HG02798 (cell line): Measurements from ENCODE around the gene NEU3.
A peak's percentile ranks its signal among the peaks of the same experiment; 100 is the strongest.
"Not testable (repeated sequence)": the region's sequence is repeated elsewhere in the genome, so short reads cannot be mapped to it uniquely, and the experiment has no call there.

Source experiments
- ATAC-seq: cut with Tn5 transposase; IDR thresholded peaks from one replicate; pipeline ENCODE4 v1.9.1; 2021; ENCODE audit warnings: mild to moderate bottlenecking; ENCODE audit not compliant: unreplicated experiment, poor library complexity

Gene NEU3

GRCh38 chr11:74981888-74982287, 6.8 kb upstream of the NEU3 start:
- no peak for ATAC-seq

GRCh38 chr11:74984070-74984469, 4.7 kb upstream of the NEU3 start:
- no peak for ATAC-seq

GRCh38 chr11:74984730-74985129, 4.0 kb upstream of the NEU3 start:
- ATAC-seq, result no peak

DNA sequence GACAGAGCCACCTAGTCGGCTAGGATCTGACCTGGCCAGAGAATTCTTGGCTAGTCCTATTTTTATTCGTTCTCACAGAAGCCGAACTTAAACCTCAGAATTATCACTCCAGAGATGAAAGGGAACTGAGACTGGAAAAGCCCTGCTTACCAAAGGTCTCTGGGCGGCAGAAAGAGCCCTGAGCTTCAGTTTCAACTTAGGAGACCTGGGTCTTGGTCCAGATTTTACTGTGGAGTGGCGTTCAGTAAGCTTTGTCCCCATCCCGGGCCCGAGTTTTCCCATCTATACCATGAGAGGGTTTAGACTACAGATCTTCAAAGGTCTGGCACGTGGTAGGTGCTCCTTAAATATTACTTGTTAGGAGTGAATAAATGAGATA, 516 bp downstream of the NEU3 start:
- ATAC-seq, result no peak

GRCh38 chr11:74990150-74990549, 1.4 kb downstream of the NEU3 start:
- not testable (repeated sequence) for ATAC-seq

- no peak for ATAC-seq
Measured at GRCh38 chr11:74990941-74991340, 2.2 kb downstream of the NEU3 start.

DNA sequence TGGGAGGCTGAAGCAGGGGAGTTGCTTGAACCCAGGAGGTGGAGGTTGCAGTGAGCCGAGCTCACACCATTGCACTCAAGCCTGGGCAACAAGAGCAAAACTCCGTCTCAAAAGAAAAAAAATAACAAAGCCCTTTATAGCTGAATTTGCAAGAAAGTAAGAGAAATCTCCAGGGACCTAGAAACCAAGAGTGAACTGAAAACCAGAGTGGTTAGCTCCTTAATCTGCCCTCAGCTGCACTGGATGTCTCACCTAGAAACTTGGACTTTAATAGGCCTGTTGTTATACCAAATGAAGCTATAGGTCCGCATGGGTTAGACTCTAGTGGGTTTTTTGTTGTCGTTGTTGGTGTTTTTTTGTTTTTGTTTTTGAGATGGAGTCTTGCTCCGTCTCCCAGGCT, 4.1 kb downstream of the NEU3 start:
- peak; percentile 50 for ATAC-seq

GRCh38 chr11:75000975-75001354, 12.2 kb downstream of the NEU3 start:
- no peak for ATAC-seq

DNA sequence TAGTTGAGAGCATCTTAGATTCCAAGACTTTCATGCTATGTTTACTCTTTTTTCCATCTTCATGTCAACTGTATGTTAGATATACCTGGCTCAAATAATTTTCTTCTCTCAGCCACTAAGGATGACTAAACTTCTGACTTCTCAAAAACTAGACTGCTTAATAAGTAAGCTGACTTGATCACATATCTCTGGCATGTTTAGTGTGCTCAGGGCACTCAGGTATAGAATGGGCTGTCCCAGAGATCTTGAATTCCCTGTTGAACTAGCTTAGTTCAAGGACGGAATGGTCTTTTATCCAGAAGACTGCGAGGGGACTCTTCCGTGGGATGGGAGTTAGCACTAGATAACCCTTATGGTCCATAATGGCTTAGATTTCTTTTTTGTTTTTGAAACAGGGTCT, 13.0 kb downstream of the NEU3 start:
- no peak for ATAC-seq

DNA sequence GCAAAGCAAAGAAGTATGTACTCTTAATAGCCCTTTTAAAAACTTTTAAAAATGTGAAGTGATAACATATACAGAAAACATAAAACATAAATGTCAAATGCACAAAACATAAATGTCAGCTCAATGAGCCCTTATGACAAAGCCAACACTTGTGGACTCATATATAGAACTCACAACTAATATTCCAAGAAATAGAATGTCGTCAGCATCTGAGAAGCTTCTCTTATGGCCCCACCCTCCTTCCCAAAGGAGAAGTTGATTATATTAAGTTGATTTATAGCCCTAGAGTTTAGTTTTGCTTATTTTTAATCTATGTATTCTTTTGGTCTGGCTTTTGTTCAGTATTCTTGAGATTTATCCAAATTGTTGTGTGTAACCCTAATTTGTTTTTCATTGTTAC, 13.8 kb downstream of the NEU3 start:
- ATAC-seq, result no peak

DNA sequence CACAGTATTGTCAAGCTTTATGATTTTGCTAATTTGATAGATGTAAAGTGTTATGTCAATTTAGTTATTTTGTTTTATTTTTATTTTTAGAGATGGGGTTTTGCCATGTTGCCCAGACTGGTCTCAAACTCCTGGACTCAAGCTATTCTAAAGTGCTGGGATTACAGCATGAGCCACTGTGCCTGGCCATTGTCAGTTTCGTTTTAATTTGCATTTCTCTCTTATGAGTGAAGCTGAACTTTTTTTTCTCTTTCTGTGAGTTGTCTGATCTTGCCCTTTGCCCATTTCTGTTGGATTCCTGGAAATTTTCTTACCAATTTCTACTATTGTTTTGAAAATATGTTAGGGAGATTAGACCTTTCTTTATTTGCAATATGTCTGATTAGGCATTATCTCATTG, 15.5 kb downstream of the NEU3 start:
- ATAC-seq, result no peak

DNA sequence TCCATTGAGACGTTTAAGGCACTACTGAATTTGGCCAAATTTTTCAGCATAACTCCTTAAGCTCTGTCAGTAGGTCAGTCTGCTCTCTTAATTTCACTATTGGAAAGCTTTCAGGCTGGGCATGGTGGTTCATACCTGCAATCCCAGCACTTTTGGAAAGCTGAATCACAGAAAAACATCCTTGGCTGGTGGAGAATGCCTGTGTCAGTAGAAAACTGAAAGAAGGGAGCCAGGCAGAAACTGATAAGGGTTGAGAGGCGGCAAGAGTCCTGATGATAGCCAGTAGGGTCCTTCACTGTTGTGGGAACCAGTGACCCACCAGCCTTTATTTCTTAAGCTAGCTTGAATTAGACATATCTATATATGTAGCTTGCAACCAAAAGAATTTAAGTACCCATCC, 22.6 kb downstream of the NEU3 start:
- no peak for ATAC-seq

DNA sequence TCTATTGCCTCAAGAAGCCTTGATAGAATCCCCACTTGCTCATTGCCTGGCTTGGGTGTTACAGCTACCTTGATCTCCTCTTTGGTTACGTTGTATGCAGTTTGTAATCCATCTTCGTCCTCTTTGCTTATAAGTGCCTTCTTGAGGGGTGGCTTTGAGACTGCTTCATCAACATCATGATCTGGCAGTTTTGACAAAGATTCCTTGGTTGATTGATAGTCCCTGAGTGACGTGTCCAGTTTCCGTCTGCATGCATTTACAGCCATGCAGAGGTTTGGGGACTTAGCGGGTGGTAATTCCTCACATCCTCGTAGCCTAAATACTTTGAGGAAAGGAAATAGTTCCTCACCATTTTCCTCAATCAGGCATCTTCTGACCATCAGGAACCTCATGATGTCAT, 23.1 kb downstream of the NEU3 start:
- ATAC-seq, result no peak

- no peak for ATAC-seq
Measured at GRCh38 chr11:75013051-75013450, 24.3 kb downstream of the NEU3 start.

- ATAC-seq, result no peak
Measured at GRCh38 chr11:75014129-75014528, 25.4 kb downstream of the NEU3 start.

- not testable (repeated sequence) for ATAC-seq
Measured at GRCh38 chr11:75019200-75019599, 30.5 kb downstream of the NEU3 start.

GRCh38 chr11:75020328-75020727, 31.6 kb downstream of the NEU3 start:
- not testable (repeated sequence) for ATAC-seq

DNA sequence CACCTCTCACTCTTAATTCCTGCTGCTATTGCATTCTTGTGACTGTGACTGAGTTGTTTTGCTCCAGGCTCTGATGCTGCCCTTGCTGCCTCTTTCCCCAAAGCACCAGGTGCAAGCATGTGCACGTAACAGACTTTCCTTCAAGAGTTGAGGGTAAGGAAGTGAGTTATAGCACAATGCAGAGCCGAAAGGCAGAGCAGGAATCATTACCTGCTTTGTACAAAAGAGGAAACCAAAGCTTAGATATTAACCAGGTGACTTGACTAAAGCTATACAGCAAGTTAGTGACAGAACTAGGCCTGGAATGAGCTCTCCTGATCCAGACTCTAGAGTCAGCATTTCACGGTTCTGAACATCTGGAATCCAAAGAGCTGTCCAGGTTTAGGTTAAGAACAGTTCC, 33.6 kb downstream of the NEU3 start:
- peak; percentile 47 for ATAC-seq

- ATAC-seq, result peak; percentile 78
Measured at GRCh38 chr11:75022759-75023396, 34.1 kb downstream of the NEU3 start.

- no peak for ATAC-seq
Measured at GRCh38 chr11:75023446-75024067, 34.8 kb downstream of the NEU3 start.

GRCh38 chr11:75024068-75024449, 35.3 kb downstream of the NEU3 start:
- ATAC-seq, result no peak

DNA sequence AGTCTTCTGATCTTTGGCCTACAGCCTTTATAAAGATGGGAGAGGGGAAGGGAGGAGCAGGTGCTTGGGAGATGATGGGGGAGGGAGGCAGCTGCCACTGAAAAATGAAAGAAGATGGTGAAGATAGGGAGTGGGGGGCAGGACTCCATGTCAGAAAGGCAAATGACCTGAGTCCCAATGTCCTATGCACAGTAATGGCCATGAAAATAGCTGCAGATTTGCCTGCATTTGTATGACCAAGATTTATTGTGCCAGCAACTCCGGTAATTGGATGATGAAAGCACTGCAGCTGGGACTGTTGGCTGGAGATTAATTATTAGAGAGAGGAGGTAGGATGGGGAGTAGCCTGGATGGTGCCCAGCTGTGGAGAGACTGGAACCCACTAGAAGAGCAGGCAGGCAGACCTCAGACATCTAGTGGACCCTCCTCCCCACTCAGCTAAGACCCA, 36.1 kb downstream of the NEU3 start:
- ATAC-seq, result no peak
